EL (cell line): ENCODE data around the gene GOLGA2.
"Not testable (repeated sequence)": the region's sequence is repeated elsewhere in the genome, so short reads cannot be mapped to it uniquely, and the experiment has no call there.

Source experiments
- DNase-seq: peaks from one replicate; pipeline ENCODE4 v3.0.0-alpha.2; 2016

GOLGA2 gene

DNA sequence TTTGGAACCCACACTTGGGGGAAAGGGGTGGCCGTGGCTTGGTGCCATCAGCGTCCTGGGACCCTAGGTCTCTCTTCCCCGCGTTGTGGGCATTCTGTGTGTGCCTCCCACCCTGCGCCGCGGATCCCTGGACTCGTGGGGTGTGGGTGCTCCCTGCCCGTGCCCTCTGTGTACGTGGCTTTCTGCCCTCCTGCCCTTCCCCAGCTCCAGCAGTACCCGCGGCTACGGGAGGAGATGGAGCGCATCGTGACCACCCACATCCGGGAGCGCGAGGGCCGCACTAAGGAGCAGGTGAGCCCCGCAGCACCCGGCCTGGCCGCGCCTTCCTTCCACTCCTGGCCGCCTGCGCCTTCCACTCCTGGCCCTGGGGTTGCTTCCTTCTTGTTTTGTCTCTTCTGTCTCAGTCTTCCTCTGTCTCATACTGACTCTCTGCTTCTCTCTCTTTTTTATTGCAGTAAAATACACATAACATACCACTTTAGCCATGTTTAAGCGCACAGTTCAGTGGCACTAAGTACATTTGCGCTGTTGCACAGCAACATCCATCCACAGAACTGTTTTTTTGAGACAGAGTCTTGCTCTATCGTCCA, 41.9 kb downstream of the GOLGA2 start:
- no peak for DNase-seq

DNA sequence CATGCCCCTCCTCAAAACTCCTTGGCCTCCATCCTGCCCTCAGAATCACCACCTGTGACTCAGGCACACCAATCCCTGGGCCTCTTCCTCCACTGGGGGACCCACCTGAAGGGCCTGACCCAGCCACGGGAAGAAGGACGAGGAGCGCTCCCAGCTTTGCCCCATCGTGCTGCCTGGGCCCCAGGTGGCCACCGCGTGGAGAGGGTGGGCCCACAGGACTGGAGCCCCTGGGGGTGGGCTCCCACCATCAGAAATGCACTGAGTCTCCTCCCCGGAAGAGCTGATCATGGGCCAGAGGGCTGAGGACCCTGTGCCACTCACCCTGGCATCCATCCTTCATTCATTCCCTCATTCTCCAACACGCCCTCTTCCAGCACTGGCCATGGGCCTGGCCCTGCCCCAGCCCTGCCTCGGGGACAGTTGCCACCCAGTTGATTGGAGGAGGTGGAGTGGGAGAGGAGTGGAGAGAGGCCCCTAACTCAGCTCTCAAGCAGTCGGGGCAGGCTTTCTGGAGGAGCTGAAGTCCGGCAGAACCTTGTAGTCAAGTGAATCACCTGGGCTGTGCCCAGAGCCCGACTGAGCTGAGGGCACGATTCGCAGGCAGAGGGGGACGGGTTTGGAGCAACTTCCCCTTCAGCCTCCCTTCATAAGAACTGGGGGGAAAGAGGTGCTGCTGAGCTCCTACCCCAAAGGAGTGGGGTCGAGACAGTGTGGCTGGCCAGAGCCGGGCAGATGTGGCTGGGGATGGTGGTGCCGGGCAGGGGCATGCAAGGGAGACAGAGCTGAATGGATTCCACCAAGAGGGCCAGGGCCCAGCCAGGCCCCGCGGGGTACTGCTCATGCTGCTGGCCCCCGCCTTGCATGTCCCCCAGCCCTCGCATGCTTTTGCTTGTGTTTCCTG, 43.0 kb downstream of the GOLGA2 start:
- DNase-seq = no peak

- no peak for DNase-seq
Measured at GRCh38 chr9:128231638-128232527, 43.9 kb downstream of the GOLGA2 start.

DNA sequence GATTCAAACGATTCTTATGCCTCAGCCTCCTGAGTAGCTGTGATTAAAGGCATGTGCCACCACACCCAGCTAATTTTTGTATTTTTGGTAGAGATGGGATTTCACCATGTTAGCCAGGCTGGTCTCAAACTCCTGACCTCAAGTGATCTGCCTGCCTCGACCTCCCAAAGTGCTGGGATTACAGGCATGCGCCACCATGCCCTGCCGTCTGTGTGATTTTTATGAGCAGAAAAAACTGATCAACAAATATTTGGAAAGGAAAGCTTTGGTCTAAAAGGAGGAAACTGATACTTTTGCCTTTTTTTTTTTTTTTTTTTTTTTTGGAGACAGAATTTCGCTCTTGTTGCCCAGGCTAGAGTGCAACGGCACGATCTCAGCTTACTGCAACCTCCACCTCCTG, 44.9 kb downstream of the GOLGA2 start:
- DNase-seq = not testable (repeated sequence)

DNA sequence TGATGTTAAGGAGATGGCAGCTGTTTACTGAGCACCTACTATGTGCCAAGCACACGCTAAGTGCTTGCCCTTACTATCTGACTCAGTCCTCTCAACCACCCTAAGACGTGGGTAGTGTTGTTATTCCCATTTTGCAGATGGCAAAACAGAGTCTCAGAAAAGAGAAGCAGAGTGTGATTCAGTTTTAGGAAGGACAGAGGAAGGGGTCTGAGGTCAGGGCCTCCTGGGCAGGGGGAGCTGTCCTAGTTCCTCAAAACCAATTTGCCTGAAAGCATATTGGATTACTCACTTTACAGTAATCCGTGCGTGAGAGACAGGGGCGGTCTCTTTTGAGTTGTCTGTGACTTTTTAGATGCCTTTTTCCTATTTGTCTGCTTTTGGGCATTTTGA, 49.4 kb downstream of the GOLGA2 start:
- no peak for DNase-seq

GRCh38 chr9:128225770-128226411, 49.9 kb downstream of the GOLGA2 start:
- DNase-seq = no peak

- no peak for DNase-seq
Measured at GRCh38 chr9:128224877-128225276, 50.9 kb downstream of the GOLGA2 start.

DNA sequence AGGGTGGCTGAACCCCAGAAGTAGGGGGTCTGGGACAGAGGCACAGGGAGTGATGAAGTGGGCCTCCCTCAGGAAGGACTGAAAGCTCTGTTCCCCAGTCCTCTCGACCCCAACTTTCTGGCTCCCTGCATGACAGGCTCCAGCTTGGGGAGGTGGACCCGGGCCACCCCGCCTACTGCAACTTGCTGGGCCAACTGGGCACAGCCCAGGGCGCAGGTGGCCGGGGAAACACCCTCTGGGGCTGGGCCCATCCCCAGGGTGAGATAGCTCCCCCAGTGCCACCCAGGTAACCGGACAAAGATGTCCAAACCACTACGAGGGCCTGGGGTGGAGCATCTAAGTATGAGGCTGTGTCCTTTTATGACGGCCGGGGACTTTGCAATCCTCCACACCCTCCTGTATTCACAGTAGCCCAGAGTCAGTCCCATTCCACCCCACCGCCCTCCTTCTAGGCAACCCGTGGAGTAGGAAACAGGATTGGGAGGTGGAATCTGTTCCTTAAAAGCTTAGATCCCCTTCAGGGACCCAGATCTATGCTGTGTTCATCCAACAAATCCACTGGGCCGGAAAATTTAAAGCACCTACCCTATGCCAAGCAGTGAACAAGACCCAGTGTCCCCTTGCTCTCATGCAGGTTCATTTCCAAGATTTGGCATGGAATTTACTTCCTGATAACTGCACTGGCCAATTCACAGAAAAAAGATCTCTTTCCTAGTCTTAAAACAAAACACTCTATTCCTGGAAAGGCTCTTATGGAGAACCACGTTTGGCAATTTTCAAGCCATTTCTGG, 52.7 kb downstream of the GOLGA2 start:
- no peak for DNase-seq

GRCh38 chr9:128222026-128222425, 53.8 kb downstream of the GOLGA2 start:
- DNase-seq = no peak

- no peak for DNase-seq
Measured at GRCh38 chr9:128219831-128220230, 56.0 kb downstream of the GOLGA2 start.

GRCh38 chr9:128218518-128219389, 57.1 kb downstream of the GOLGA2 start:
- DNase-seq = peak; percentile 46

- no peak for DNase-seq
Measured at GRCh38 chr9:128218172-128218517, 57.7 kb downstream of the GOLGA2 start.

- no peak for DNase-seq
Measured at GRCh38 chr9:128216781-128217553, 58.8 kb downstream of the GOLGA2 start.

- peak; percentile 81 for DNase-seq
Measured at GRCh38 chr9:128215491-128216409, 60.1 kb downstream of the GOLGA2 start.

DNA sequence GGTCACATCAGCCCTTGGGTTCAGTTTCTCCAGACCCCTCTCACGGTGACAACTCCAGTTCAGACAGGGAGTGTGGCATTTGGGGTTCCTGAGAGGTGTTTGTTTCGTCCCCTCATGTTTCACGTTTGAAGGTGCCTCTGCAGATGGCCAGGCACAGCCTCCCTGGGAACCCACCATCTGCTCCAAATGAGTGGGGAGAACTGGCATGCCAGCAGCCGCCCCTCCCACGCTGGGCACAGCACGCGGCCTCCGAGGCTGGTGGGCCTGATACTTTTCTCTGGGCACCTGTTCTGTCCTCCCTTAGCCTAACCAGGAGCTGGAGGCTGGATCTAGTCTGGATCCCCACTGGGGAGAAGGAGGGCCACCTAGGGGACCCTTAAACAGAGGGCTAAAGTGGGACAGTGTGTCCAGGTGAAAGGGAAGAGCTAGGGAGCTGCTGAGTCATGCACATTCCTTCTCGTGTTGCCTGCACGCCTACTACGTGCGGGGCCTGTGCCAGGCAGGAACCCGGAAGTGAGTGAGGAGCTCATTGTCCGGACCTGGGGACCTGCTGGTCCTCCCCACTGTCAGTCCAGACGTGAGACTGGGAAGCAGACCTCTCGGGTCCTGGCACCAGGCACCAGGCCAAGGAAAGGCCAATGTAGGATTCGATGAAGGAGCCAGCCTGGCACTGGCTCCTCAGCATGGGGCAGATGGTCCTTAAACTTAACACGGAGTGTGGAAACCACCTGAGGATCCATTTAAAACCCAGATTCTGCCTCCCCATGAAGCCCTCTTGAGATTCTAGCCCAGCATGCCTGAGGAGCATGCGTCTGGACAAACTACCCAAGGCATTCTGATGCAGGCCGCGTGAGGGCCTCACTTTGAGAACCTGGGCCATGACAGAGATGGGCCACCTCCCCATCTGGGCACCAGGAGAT, 61.0 kb downstream of the GOLGA2 start:
- DNase-seq = peak; percentile 41

- DNase-seq = no peak
Measured at GRCh38 chr9:128213746-128214497, 61.9 kb downstream of the GOLGA2 start.

DNA sequence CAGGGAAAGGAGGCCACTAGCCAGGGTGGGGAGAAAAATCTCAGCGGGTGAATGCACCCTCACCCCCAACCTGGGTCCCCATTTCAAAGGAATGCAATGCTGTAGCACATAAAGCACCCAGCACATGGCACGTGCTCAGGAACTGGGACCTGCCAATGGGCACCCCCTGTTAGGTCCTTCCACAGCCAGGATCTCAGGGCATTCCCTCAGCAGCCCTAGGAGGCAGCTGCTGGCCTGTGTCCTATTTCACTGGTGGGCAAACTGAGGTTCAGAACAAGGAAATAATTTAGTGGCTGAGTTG, 63.9 kb downstream of the GOLGA2 start:
- no peak for DNase-seq
